ENCODE measurements around the gene TNFRSF18.

Gene TNFRSF18

DNA sequence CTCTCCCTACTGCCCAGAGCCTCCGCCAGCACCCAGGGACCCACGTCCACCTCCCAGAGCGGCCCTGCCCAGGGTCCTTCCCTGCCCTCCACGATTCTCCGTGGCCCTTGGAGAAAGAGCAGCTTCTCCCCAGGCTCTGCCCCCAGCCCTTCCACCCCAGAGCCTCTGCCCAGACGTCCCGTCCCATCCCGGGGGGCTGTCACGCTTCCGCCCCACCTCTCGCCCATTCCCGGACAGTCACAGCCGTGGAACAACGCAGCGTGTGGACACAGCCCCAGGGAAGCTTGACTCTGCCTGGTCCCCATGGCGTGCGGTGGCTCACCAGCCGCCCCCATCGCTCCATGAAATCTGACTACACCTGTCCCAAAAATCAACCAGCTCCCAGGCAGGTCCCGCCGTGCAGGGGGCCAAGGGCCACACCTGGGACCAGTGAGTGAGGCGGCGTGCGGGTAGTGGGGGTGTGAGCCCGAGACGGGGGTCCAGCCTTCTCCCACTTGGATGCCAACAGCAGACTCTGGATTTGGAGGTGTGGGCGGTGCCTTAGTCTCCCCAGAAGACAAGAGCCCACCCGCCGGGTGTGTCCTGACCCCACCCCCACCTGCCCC lies 45.2 kb downstream of the TNFRSF18 start:
- no peak for DNase-seq (ENCODE audit: low read depth in 2 of 2)
- TF ChIP-seq, protein P1, sequence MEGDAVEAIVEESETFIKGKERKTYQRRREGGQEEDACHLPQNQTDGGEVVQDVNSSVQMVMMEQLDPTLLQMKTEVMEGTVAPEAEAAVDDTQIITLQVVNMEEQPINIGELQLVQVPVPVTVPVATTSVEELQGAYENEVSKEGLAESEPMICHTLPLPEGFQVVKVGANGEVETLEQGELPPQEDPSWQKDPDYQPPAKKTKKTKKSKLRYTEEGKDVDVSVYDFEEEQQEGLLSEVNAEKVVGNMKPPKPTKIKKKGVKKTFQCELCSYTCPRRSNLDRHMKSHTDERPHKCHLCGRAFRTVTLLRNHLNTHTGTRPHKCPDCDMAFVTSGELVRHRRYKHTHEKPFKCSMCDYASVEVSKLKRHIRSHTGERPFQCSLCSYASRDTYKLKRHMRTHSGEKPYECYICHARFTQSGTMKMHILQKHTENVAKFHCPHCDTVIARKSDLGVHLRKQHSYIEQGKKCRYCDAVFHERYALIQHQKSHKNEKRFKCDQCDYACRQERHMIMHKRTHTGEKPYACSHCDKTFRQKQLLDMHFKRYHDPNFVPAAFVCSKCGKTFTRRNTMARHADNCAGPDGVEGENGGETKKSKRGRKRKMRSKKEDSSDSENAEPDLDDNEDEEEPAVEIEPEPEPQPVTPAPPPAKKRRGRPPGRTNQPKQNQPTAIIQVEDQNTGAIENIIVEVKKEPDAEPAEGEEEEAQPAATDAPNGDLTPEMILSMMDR (IDR thresholded peaks at IDR 0.05; ENCODE audit: low read depth, low read length): no peak
- no peak overlapping the region for H3K4me3 ChIP-seq (replicated peaks in 1 of 2; ENCODE audit: low read depth in 2 of 2, low read length in 2 of 2)

DNA sequence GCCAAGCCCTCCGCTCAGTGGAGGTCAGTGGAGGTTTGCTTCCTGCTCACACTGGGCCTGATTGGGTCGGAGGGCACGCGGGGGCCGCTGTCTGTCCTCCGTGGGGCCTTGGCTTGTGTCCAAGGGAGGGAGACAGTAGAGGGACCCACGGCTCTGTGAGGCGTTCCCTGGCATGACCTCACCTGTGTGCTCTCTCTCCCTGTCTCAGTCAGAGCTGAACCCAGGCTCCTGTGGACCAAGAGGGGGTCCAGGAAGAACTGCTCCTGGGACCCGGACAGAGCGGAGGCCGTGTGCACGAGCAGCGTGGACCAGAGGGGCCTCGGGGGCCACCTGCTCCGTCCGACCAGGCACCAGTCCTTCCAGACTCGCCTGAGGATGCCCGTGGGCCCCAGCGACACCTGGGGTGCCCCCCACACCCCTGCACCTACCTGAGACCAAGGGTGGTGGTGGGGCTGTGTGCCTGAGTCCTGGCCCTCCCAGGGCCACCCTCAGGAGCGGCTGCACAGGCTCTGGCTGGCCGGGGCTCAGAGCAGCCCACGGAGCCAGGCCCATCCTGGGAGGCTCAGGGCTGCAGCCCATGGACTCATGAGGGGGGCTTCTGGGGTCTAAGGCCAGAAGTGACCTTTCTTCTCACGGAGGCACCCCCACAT lies 46.0 kb downstream of the TNFRSF18 start:
- DNase-seq (ENCODE audit: low read depth in 2 of 2): no peak
- no peak overlapping the region for H3K4me3 ChIP-seq (replicated peaks in 1 of 2; ENCODE audit: low read depth in 2 of 2, low read length in 2 of 2)
- TF ChIP-seq, protein P1 (IDR thresholded peaks at IDR 0.05; ENCODE audit: low read depth, low read length): no peak

DNA sequence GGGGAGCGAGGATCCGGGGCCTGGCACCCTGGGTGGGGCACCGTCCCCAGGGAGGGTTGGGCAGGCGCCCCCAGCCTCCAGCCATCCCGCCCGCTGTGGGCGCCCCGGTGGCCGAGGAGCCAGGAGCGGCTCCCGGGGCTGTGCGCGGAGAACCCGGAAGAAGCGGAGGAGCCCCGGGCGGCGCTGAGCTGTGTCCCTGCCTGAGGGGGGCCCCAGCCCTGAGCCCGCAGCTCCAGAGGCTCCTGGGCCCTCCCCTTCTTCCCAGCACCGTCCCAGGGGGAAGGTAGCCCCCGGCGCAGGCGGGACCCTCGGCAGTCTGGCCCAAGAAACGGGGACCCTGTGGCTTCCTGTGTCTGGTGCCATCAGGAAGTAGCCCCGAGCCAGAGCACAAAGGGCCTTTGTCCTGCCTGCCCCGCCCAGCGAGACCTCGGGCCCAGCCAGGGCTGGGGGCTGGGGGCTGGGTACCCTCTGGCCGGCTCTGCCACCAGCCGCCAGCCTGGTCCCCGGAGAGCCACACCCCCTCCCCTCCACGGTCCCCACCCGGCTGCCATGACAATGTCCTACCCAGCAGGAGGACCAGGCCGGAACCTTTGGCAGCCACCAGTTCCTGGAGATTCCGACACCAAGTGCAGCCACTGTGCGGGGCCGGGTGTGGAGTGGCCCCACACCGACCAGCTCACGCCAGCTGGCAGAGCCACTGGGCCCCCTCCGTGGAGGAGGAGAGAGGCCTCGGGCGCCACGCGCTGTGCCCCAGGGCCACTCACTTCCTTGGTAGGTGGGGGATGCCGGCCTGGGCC lies 48.3 kb downstream of the TNFRSF18 start:
- peak; percentile 21 to 26 for DNase-seq (ENCODE audit: low read depth in 2 of 2)
- H3K4me3 ChIP-seq (replicated peaks in 1 of 2; ENCODE audit: low read depth in 2 of 2, low read length in 2 of 2): peak overlapping the region; percentile 54 to 55
- TF ChIP-seq, protein P1 (IDR thresholded peaks at IDR 0.05; ENCODE audit: low read depth, low read length): no peak

DNA sequence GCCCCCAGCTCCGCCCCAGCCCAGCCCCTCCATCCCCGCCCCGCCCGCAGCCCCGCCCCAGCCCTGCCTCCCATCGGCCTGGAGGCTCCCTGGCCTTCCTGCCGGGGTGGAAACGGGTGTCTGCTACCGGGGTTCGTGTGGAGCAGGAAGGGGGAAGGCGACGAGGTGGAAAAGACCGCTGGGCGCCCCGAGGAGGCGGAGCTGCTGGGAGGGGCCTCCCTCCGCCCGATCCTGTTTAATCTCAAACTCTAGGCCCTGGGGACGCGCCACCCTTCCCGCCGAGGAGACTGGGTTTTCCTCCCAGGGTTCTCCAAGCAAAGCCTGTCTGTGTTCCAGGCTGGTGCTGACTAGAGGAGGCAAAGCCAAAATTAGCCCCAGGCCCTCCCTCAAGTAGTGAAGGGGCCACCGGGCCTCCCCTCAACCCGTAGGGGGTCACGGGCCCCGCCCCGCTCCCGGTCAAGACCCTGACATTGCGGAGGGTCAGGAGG lies 48.9 kb downstream of the TNFRSF18 start:
- peak overlapping the region; percentile 54 to 55 for H3K4me3 ChIP-seq (replicated peaks in 1 of 2; ENCODE audit: low read depth in 2 of 2, low read length in 2 of 2)
- peak; percentile 87 to 94 for DNase-seq (ENCODE audit: low read depth in 2 of 2)
- TF ChIP-seq, protein P1 (IDR thresholded peaks at IDR 0.05; ENCODE audit: low read depth, low read length): no peak

DNA sequence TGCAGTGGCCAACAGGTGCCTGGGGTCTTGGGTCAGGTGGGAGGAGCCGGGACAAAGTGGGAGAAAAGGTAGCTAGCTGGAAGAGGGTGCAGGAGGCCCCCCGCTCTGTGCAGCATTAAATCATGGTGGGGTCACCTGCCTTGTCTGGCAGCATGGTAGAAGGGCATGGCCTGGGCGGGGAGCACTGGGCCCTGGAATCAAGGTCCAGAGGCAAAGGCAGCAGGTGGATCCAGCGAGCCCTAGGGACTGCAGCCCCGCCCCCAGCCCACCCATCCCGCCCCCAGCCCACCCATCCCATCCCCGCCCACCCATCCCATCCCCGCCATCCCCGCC lies 49.4 kb downstream of the TNFRSF18 start:
- no peak overlapping the region for H3K4me3 ChIP-seq (replicated peaks in 1 of 2; ENCODE audit: low read depth in 2 of 2, low read length in 2 of 2)
- no peak for DNase-seq (ENCODE audit: low read depth in 2 of 2)
- TF ChIP-seq, protein P1 (IDR thresholded peaks at IDR 0.05; ENCODE audit: low read depth, low read length): no peak

DNA sequence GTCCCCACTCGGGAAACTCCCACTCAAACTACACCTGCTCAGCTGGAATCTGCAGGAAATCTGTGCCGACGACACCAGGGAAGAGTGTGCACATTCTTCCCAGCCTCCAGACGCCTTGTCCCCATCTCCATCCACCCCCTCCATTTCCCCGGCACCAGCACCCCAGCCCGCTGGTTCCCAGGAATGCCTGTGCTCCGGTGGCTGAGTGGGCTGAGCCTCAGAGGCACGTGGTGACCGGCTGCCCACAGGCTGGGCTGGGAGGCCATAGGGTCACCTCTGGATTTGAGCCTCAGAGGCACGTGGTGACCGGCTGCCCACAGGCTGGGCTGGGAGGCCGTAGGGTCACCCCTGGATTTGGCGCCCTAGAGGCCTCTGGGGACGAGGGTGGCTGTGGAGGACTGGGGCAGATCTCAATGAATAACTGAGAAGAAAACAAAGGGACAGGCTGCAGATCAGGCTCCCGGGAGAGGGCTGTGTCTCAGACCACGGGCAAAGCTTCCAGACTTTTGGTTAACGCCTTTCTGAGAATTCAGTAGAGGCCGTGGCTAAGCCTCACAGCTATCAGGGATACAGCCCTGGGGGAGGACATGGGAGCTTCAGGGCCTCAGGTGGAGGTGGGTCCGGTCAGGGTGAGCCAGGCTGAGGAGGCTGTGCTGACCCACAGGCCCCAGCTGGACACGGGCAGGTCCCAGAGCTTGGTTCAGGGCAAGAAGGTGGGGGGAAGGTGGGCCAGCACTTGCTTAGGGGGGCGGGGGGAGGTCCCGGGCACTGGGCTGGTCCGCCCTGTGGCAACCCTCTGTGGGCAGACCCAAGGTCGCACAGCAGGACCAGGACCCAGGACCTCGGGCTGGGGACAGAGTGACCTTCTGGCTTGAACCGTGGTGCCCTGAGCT lies 50.0 kb downstream of the TNFRSF18 start:
- TF ChIP-seq, protein P1 (IDR thresholded peaks at IDR 0.05; ENCODE audit: low read depth, low read length): no peak
- H3K4me3 ChIP-seq (replicated peaks in 1 of 2; ENCODE audit: low read depth in 2 of 2, low read length in 2 of 2): no peak overlapping the region
- DNase-seq (ENCODE audit: low read depth in 2 of 2): no peak

Measured in cardiac fibroblast (primary cell).